GM21825 (cell line): ENCODE data around the gene ECT2.
"Not testable (repeated sequence)": the region's sequence is repeated elsewhere in the genome, so short reads cannot be mapped to it uniquely, and the experiment has no call there.

Experiments used
- ATAC-seq: cut with Tn5 transposase; IDR thresholded peaks from one replicate; pipeline ENCODE4 v1.9.1; 2021; ENCODE audit warnings: mild to moderate bottlenecking, moderate library complexity; ENCODE audit not compliant: unreplicated experiment

The ECT2 gene

GRCh38 chr3:172750368-172751174 is at the start of gene ECT2:
Gene ECT2 (plus strand): TSS chr3:172750726. CDS start chr3:172754531, 3,805 bp downstream.
- ATAC-seq = peak; percentile 98

- no peak for ATAC-seq
Observed at GRCh38 chr3:172700936-172701455, 49.5 kb upstream of the ECT2 start.

GRCh38 chr3:172701751-172702150 is 48.8 kb upstream of the ECT2 start:
- ATAC-seq = no peak

GRCh38 chr3:172702256-172702655 is 48.3 kb upstream of the ECT2 start:
- ATAC-seq = no peak

- not testable (repeated sequence) for ATAC-seq
Observed at GRCh38 chr3:172702731-172703130, 47.8 kb upstream of the ECT2 start.

- ATAC-seq = no peak
Observed at GRCh38 chr3:172704001-172704400, 46.5 kb upstream of the ECT2 start.

GRCh38 chr3:172705170-172705569 is 45.4 kb upstream of the ECT2 start:
- no peak for ATAC-seq

GRCh38 chr3:172707030-172707429 is 43.5 kb upstream of the ECT2 start:
- ATAC-seq = no peak

GRCh38 chr3:172707967-172708366 is 42.6 kb upstream of the ECT2 start:
- ATAC-seq = no peak

- no peak for ATAC-seq
Observed at GRCh38 chr3:172708921-172709773, 41.4 kb upstream of the ECT2 start.

GRCh38 chr3:172709774-172710663 is 40.5 kb upstream of the ECT2 start:
- no peak for ATAC-seq

GRCh38 chr3:172710664-172711453 is 39.7 kb upstream of the ECT2 start, which contains the start of gene NCEH1:
Gene NCEH1 (minus strand): TSS chr3:172711067. CDS start chr3:172710984, 83 bp downstream.
- ATAC-seq = peak; percentile 100

- ATAC-seq = no peak
Observed at GRCh38 chr3:172711454-172711795, 39.1 kb upstream of the ECT2 start.

- no peak for ATAC-seq
Observed at GRCh38 chr3:172713316-172713715, 37.2 kb upstream of the ECT2 start.

GRCh38 chr3:172716476-172716875 is 34.0 kb upstream of the ECT2 start:
- no peak for ATAC-seq

- no peak for ATAC-seq
Observed at GRCh38 chr3:172717493-172718088, 32.9 kb upstream of the ECT2 start.

GRCh38 chr3:172722536-172723040 is 27.9 kb upstream of the ECT2 start:
- not testable (repeated sequence) for ATAC-seq

GRCh38 chr3:172726380-172726779 is 24.1 kb upstream of the ECT2 start:
- ATAC-seq = no peak

- no peak for ATAC-seq
Observed at GRCh38 chr3:172735014-172735413, 15.5 kb upstream of the ECT2 start.
